Measurements from ENCODE around the gene GRAMD2B. TPM values are rescaled to one million over a fixed set of nuclear protein-coding genes. Genes with fewer than 3 reads are reported as not detected.

Gene GRAMD2B
- total and polyA plus RNA-seq, 7 experiments from 2014 or later = 3.8 to 9.8 (median 7.1) TPM

DNA sequence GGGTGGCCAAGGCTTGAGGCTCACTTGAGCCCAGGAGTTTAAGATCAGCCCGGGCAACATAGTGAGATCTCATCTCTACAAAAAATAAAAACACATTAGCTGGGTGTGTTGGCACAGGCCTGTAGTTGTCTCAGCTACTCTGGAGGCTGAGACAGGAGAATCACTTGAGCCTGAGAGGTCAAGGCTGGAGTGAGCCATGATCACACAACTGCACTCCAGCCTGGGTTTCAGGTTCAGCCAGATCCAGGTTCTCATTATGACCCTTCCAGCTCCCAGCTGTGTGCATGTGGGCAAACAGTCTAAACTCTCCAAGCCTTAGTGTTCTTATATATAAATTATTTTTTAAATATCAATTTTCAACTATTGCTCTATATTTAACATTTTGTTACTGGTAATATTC, 103.9 kb downstream of the GRAMD2B start:
- H3K27ac ChIP-seq (ENCODE audit: low read depth, low read length) = no peak overlapping the region
- H3K4me1 ChIP-seq (ENCODE audit: control insufficient read depth in 2 of 2, insufficient read depth in 2 of 2, low read length in 2 of 2) = no peaks in the 10 kb centered on the region
- H3K36me3 ChIP-seq (ENCODE audit: control insufficient read depth in 2 of 3, insufficient read depth in 3 of 3, low read length in 3 of 3) = no peaks in the 10 kb centered on the region
- ChIA-PET CTCF (no interaction called here), POLR2A (no interaction called here)
- no peaks in the 10 kb centered on the region for H3K27me3 ChIP-seq (ENCODE audit: control insufficient read depth in 2 of 2, insufficient read depth in 2 of 2, low read length in 2 of 2)
- Mint-ChIP-seq H3K27me3 (peaks cover 0 to 5% (median 0%) of the 10 kb centered on the region in 5 donors), H3K36me3 (peaks cover 0 to 4% (median 0%) of the 10 kb centered on the region in 5 donors), H3K4me3 (no peak overlapping the region), H3K9me3 (peaks cover 0 to 11% (median 0%) of the 10 kb centered on the region in 11 donors), H3K27ac (no peak overlapping the region), H3K4me1 (no peaks in the 10 kb centered on the region)
- no peak for ATAC-seq
- intact Hi-C loops (cut with micrococcal nuclease) = no loop called here
- H3K4me3 ChIP-seq (ENCODE audit: low read length) = no peak overlapping the region
- H3K9me3 ChIP-seq (ENCODE audit: control insufficient read depth in 2 of 3, low read length in 3 of 3) = no peaks in the 10 kb centered on the region
- no peak for DNase-seq

DNA sequence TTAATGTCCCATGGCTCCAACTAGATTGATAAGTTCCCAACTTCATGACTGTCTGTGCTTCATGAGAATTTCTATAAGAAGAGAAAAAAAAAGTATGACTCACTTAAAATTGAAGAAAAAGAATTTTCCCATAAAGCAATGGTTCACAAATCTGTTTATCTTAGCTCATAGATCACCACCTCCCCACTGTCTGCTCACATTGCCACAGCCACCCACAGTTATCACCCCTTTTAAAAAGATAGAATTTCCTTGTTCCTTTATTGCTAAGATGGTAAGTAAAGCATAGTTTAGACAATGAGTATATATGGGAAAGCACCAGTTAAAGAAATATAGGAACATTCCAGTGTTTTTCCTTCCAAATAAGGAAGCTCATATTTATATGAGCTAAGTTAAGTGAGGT, 104.7 kb downstream of the GRAMD2B start:
- no peaks in the 10 kb centered on the region for H3K4me1 ChIP-seq (ENCODE audit: control insufficient read depth in 2 of 2, insufficient read depth in 2 of 2, low read length in 2 of 2)
- no peaks in the 10 kb centered on the region for H3K4me1 Mint-ChIP-seq
- no peak overlapping the region for H3K4me3 ChIP-seq (ENCODE audit: low read length)
- H3K27ac Mint-ChIP-seq = no peak overlapping the region
- no peaks in the 10 kb centered on the region for H3K36me3 ChIP-seq (ENCODE audit: control insufficient read depth in 2 of 3, insufficient read depth in 3 of 3, low read length in 3 of 3)
- ChIA-PET POLR2A (no interaction called here), CTCF (interaction anchor here (0.9 kb wide), 1 partner anchor 185 kb away, joined by 3 read pairs; no protein-coding TSS in a partner anchor)
- peaks cover 0 to 11% (median 0%) of the 10 kb centered on the region in 11 donors for H3K9me3 Mint-ChIP-seq
- H3K27me3 ChIP-seq (ENCODE audit: control insufficient read depth in 2 of 2, insufficient read depth in 2 of 2, low read length in 2 of 2) = no peaks in the 10 kb centered on the region
- no peak overlapping the region for H3K27ac ChIP-seq (ENCODE audit: low read depth, low read length)
- no peaks in the 10 kb centered on the region for H3K9me3 ChIP-seq (ENCODE audit: control insufficient read depth in 2 of 3, low read length in 3 of 3)
- intact Hi-C loops (cut with micrococcal nuclease) = no loop called here
- H3K4me3 Mint-ChIP-seq = no peak overlapping the region
- DNase-seq (no peak), ATAC-seq (no peak)
- peaks cover 0 to 5% (median 0%) of the 10 kb centered on the region in 5 donors for H3K27me3 Mint-ChIP-seq
- H3K36me3 Mint-ChIP-seq = peaks cover 0 to 4% (median 0%) of the 10 kb centered on the region in 5 donors

DNA sequence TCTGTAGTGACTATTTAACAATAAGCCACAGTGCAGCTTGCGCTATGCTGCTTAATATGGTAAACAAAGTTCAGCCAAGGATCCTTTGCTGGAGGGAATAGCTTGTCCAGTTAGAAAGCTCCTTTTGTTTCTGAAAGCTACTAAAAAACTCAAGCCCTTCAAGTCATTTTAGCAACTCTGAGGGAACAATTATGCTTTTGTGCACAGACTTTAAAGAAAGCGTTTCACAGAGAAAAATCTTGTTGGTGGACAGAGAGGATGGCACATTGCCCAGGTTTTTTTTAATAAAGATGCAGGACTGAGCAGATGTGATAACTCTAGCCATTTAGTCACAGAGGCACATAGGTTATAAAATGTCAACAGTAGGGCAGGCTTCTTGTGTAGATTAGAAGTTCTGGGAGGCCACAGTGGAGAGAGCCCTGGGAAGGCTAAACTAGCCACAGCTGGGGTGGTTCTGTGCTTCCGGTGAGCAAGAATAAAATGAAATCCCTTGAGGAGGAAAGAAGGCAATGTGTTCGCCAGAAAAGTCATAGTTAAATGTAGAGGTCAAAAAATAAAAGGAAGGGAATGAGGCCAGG, 108.4 kb downstream of the GRAMD2B start:
- ChIA-PET CTCF (interaction anchor here (0.9 to 2.5 kb wide), 3 partner anchors 19 to 193 kb away, joined by 3 to 13 read pairs (median 4); no protein-coding TSS in a partner anchor), POLR2A (interaction anchor here (0.6 to 0.8 kb wide), 3 partner anchors 9 to 108 kb away, joined by 3 to 4 read pairs (median 4); partner anchors contain the start of gene GRAMD2B)
- intact Hi-C loops (cut with micrococcal nuclease) = no loop called here
- H3K27me3 ChIP-seq (ENCODE audit: control insufficient read depth in 2 of 2, insufficient read depth in 2 of 2, low read length in 2 of 2) = no peaks in the 10 kb centered on the region
- no peaks in the 10 kb centered on the region for H3K9me3 ChIP-seq (ENCODE audit: control insufficient read depth in 2 of 3, low read length in 3 of 3)
- no peaks in the 10 kb centered on the region for H3K36me3 ChIP-seq (ENCODE audit: control insufficient read depth in 2 of 3, insufficient read depth in 3 of 3, low read length in 3 of 3)
- H3K4me3 ChIP-seq (ENCODE audit: low read length) = no peak overlapping the region
- Mint-ChIP-seq H3K27me3 (peaks cover 0 to 5% (median 0%) of the 10 kb centered on the region in 5 donors), H3K4me3 (no peak overlapping the region), H3K4me1 (no peaks in the 10 kb centered on the region), H3K27ac (peak overlapping the region in 1 of 9 donors; percentile 16), H3K36me3 (peaks cover 0 to 2% (median 0%) of the 10 kb centered on the region in 5 donors), H3K9me3 (peaks cover 0 to 9% (median 0%) of the 10 kb centered on the region in 11 donors)
- no peak for ATAC-seq
- H3K27ac ChIP-seq (ENCODE audit: low read depth, low read length) = no peak overlapping the region
- DNase-seq = no peak
- no peaks in the 10 kb centered on the region for H3K4me1 ChIP-seq (ENCODE audit: control insufficient read depth in 2 of 2, insufficient read depth in 2 of 2, low read length in 2 of 2)

DNA sequence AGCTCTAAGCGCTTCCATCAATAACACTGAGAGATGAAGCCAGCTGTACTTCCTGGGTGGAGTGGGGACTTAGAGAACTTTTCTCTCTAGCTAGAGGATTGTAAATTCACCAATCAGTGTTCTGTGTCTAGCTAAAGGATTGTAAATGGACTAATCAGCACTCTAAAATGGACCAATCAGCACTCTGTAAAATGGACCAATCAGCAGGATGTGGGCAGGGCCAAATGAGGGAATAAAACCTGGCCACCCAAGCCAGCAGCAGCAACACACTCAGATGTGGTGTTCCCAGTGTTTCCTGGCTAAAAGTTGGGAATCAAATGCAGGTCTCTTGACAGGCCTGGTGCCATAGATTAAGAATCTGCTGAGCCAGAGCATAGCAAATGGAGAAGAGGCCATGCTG, 111.3 kb downstream of the GRAMD2B start:
- POLR2A ChIA-PET = no interaction called here
- Histone ChIP-seq H3K4me1 (ENCODE audit: control insufficient read depth in 2 of 2, insufficient read depth in 2 of 2, low read length in 2 of 2) (no peaks in the 10 kb centered on the region), H3K27me3 (ENCODE audit: control insufficient read depth in 2 of 2, insufficient read depth in 2 of 2, low read length in 2 of 2) (no peaks in the 10 kb centered on the region), H3K4me3 (ENCODE audit: low read length) (no peak overlapping the region), H3K9me3 (ENCODE audit: control insufficient read depth in 2 of 3, low read length in 3 of 3) (no peaks in the 10 kb centered on the region), H3K27ac (ENCODE audit: low read depth, low read length) (no peak overlapping the region), H3K36me3 (ENCODE audit: control insufficient read depth in 2 of 3, insufficient read depth in 3 of 3, low read length in 3 of 3) (no peaks in the 10 kb centered on the region)
- DNase-seq (no peak), ATAC-seq (no peak)
- Mint-ChIP-seq H3K4me1 (peaks cover 0 to 9% (median 0%) of the 10 kb centered on the region in 7 donors), H3K27me3 (no peaks in the 10 kb centered on the region), H3K9me3 (peaks cover 0 to 2% (median 0%) of the 10 kb centered on the region in 11 donors), H3K36me3 (no peaks in the 10 kb centered on the region), H3K4me3 (no peak overlapping the region), H3K27ac (no peak overlapping the region)
- intact Hi-C loops (cut with micrococcal nuclease) = no loop called here
- CTCF ChIA-PET = interaction anchor here (0.6 to 2.4 kb wide), 3 partner anchors 12 to 196 kb away, joined by 3 to 10 read pairs (median 8); no protein-coding TSS in a partner anchor

DNA sequence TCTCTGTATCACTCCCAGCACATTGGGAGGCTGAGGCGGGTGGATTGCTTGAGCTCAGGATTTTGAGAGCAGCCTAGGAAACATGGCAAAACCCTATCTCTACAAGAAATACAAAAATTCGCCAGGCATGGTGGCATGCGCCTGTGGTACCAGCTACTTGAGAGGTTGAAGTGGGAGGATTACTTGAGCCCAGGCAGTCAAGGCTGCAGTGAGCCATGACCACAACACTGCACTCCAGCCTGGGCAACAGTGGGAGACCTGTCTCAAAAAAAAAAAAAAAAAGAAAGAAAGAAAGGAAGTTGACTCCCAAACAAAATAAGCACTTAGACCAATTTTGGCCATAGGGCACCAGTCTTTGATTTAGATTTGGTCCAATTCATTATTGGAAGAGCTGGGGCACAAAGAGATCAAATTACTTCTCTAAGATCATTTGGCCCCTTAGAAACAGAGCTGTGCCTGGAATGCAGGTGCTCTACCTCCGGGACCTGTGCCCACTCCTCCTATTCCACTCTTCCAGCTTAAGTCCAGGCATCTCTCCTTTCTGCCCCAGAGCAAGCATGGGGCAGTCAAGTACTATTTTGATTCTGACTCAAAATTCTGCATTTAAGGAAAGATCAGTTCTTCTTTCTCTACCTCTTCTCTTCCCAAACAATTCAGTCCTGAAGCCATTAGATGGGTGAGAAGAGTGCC, 112.8 kb downstream of the GRAMD2B start:
- peak overlapping the region in 1 of 9 donors; percentile 28 for H3K27ac Mint-ChIP-seq
- POLR2A ChIA-PET = no interaction called here
- no peak for ATAC-seq

DNA sequence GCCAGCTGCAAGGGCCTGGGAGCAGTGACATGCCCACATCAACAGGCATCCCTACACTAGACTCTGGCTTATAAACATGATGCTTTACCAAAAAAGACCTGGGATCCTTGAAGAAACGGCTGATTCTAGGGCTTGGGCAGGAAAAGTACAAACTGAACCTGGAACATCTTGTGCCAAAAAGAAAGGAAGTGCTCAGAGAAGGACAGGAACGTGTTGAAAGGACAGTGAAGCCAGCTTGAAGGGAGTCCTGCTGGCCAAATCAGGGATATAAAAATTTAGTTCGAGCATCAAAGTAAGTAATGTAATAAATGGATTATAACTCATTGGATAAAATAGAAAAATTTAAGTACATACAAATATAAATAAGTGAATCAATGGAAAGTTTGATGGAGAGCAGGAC, 113.7 kb downstream of the GRAMD2B start:
- H3K27me3 Mint-ChIP-seq = peaks cover 0 to 6% (median 0%) of the 10 kb centered on the region in 5 donors
- no peak overlapping the region for H3K27ac Mint-ChIP-seq

More for the DNA sequence above, 112.8 kb downstream of the GRAMD2B start:
- DNase-seq = no peak
- intact Hi-C loops (cut with micrococcal nuclease) = no loop called here
- no peak overlapping the region for H3K4me3 Mint-ChIP-seq
- no peaks in the 10 kb centered on the region for H3K27me3 ChIP-seq (ENCODE audit: control insufficient read depth in 2 of 2, insufficient read depth in 2 of 2, low read length in 2 of 2)
- peaks cover 0 to 9% (median 0%) of the 10 kb centered on the region in 7 donors for H3K4me1 Mint-ChIP-seq
- H3K4me1 ChIP-seq (ENCODE audit: control insufficient read depth in 2 of 2, insufficient read depth in 2 of 2, low read length in 2 of 2) = no peaks in the 10 kb centered on the region
- H3K36me3 Mint-ChIP-seq = no peaks in the 10 kb centered on the region
- peaks cover 0 to 2% (median 0%) of the 10 kb centered on the region in 11 donors for H3K9me3 Mint-ChIP-seq
- H3K27me3 Mint-ChIP-seq = peaks cover 0 to 6% (median 0%) of the 10 kb centered on the region in 5 donors
- H3K27ac ChIP-seq (ENCODE audit: low read depth, low read length) = no peak overlapping the region
- no peaks in the 10 kb centered on the region for H3K36me3 ChIP-seq (ENCODE audit: control insufficient read depth in 2 of 3, insufficient read depth in 3 of 3, low read length in 3 of 3)
- H3K9me3 ChIP-seq (ENCODE audit: control insufficient read depth in 2 of 3, low read length in 3 of 3) = no peaks in the 10 kb centered on the region
- CTCF ChIA-PET = interaction anchor here (0.9 to 5.9 kb wide), 3 partner anchors 35 to 198 kb away, joined by 3 to 36 read pairs (median 3); no protein-coding TSS in a partner anchor
- H3K4me3 ChIP-seq (ENCODE audit: low read length) = no peak overlapping the region

More for the DNA sequence above, 113.7 kb downstream of the GRAMD2B start:
- POLR2A ChIA-PET = no interaction called here
- H3K36me3 ChIP-seq (ENCODE audit: control insufficient read depth in 2 of 3, insufficient read depth in 3 of 3, low read length in 3 of 3) = no peaks in the 10 kb centered on the region
- intact Hi-C loops (cut with micrococcal nuclease) = no loop called here
- no peaks in the 10 kb centered on the region for H3K4me1 ChIP-seq (ENCODE audit: control insufficient read depth in 2 of 2, insufficient read depth in 2 of 2, low read length in 2 of 2)
- no peaks in the 10 kb centered on the region for H3K36me3 Mint-ChIP-seq
- no peak for ATAC-seq
- DNase-seq = no peak
- H3K27ac ChIP-seq (ENCODE audit: low read depth, low read length) = no peak overlapping the region
- no peaks in the 10 kb centered on the region for H3K27me3 ChIP-seq (ENCODE audit: control insufficient read depth in 2 of 2, insufficient read depth in 2 of 2, low read length in 2 of 2)
- CTCF ChIA-PET = interaction anchor here (1.0 to 5.9 kb wide), 3 partner anchors 36 to 198 kb away, joined by 3 to 36 read pairs (median 3); partner anchors contain the start of gene GRAMD2B
- H3K4me1 Mint-ChIP-seq = peaks cover 0 to 9% (median 0%) of the 10 kb centered on the region in 7 donors
- peaks cover 0 to 2% (median 0%) of the 10 kb centered on the region in 11 donors for H3K9me3 Mint-ChIP-seq
- H3K4me3 Mint-ChIP-seq = no peak overlapping the region
- no peak overlapping the region for H3K4me3 ChIP-seq (ENCODE audit: low read length)
- H3K9me3 ChIP-seq (ENCODE audit: control insufficient read depth in 2 of 3, low read length in 3 of 3) = no peaks in the 10 kb centered on the region
